GM21529 (cell line): Measurements from ENCODE around the gene MIX23.

Experiments used
- ATAC-seq: cut with Tn5 transposase; IDR thresholded peaks from one replicate; pipeline ENCODE4 v1.9.1; 2021; ENCODE audit not compliant: unreplicated experiment

MIX23 gene

GRCh38 chr3:122382888-122383666, at the start of gene MIX23:
Gene MIX23 (minus strand): TSS chr3:122383231. CDS start chr3:122383224, 7 bp downstream.
- peak; percentile 41 for ATAC-seq

DNA sequence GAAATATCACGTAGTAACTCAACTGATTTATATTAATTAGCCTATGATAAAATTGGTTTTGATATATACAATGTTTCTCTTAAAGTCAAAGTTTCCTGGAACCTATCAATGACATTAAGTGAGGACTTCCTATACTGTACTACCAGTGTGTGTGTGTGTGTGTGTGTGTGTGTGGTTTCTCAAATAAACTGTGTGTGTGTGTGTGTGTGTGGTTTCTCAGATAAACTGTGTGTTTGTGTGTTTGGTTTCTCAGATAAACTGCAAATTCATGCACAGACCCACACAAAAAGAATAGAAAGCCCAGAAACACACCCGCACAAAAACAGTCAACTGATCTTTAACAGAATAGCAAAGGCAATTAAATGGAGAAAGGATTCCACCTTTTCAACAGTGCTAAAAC, 47.3 kb upstream of the MIX23 start:
- ATAC-seq, result no peak

DNA sequence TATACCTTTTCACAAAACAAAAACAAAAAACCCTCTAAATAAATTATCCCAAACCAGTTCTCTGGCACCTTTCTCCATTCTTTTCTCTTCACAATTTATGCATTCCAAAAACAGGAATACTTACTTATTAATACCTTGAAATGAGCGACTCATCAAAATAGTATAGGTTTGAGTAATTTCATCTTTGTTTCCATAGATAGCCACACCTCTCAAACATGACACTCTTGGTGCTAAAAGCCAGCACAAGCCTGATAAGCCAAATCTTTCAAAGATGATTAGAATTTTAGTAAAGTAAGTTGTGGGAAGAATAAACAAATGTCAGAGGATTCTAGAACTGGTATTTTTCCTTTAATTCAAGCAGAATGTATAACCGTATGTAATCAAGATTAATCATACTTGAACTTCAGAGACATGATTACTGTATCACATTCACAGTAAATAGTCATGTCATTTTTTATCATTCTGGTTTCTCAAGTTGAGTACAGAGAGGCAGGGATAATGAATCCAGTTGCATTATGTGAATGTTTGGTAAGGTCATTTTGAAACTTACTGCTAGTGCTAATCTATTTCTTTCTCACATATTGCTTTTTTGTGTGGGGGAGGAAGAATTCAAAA, 44.9 kb upstream of the MIX23 start:
- no peak for ATAC-seq

DNA sequence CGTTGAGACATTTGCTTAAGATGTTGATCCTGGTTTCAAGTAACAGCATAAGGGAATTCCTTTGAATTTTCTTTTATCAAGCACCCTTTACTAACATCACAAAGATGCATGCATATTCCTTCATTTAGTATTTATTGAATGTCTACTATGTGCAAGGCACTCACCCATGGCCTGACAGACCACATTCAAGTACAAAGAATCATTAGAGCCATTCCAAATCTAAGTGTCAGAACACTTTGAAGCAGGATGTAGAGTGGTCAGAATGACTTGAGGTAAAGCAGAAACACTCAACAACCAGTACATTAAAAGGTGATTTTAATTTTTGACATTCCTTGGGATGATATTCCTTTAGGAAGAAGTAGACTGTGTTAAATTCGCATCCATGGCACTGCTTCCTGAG, 38.8 kb upstream of the MIX23 start:
- no peak for ATAC-seq

GRCh38 chr3:122421101-122421500, 38.1 kb upstream of the MIX23 start:
- no peak for ATAC-seq

GRCh38 chr3:122416966-122417365, 33.9 kb upstream of the MIX23 start:
- ATAC-seq, result no peak

- peak; percentile 81 for ATAC-seq
Observed at GRCh38 chr3:122415762-122416654, 33.0 kb upstream of the MIX23 start, which contains the start of gene WDR5B. Gene WDR5B (minus strand): TSS chr3:122416062. CDS start chr3:122415528, 534 bp downstream.

DNA sequence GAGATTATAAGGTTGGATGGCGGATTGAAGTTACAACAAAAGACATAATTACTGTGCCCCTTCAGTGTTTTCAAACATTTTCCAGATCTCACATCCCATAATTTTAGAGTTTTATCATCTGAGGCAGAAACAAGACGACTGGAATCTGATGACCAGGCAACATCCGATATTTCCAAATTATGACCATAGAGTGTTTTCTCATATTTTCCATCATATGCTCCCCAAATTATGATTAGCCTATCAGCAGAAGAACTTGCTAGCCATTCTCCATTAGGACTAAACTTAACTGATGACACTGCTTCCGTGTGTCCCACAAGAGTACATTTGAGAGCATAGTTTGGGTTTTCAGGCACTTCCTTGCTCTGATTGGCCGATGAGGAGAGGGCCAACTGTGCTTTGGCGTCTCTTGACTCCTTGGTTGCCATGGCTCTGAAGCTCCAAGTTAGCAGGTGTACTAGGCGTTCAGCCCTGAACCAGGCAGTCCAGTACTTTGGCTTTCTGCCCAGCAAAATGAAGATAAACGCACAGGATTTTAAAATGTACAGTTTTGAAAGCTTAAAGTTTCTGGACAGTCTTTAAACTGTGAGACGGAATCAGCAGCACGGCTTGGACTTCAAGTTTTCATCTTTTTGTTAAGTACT, 32.2 kb upstream of the MIX23 start:
- peak; percentile 64 for ATAC-seq

GRCh38 chr3:122414391-122414790, 31.4 kb upstream of the MIX23 start:
- no peak for ATAC-seq

- no peak for ATAC-seq
Observed at GRCh38 chr3:122410639-122411038, 27.6 kb upstream of the MIX23 start.

- no peak for ATAC-seq
Observed at GRCh38 chr3:122410111-122410510, 27.1 kb upstream of the MIX23 start.

DNA sequence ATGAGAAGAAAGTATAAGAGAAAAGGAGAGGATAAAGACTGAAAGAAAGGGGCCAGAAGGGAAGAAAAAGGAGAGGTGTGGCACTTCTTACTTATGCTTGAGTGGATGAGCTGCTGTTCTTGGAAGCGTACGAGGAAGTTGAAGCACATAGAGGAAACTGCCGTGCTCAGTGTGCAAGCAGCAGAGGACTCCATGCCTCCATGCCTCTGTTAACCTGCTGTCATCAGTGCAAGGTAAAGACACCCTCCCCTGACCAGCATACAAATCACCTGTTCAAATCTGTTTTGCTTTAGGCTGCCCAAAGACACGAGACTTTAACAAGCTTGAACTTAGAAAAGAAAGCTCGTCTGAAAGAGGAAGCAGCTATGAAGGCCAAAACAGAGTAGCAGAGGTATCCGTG, 26.4 kb upstream of the MIX23 start:
- ATAC-seq, result no peak

DNA sequence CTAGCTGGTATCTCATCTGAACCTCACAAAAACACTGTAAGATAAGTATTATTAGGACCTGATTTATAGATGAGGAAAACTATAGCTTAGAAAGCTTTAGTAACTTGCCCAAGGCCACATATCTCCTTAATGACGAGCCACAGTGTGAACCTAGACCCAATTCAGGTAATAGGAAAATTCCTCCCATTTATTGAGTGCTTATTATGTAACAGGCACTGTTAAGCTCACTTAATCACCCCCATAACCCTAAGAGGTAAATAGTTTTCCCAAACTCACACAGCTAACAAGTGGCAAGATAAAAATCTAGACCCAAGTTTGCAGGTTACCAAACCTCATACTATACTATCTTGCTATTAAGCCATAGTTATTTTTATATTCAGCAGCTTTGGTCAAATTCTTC, 24.9 kb upstream of the MIX23 start:
- no peak for ATAC-seq

GRCh38 chr3:122406198-122406597, 23.2 kb upstream of the MIX23 start:
- ATAC-seq, result peak; percentile 46

DNA sequence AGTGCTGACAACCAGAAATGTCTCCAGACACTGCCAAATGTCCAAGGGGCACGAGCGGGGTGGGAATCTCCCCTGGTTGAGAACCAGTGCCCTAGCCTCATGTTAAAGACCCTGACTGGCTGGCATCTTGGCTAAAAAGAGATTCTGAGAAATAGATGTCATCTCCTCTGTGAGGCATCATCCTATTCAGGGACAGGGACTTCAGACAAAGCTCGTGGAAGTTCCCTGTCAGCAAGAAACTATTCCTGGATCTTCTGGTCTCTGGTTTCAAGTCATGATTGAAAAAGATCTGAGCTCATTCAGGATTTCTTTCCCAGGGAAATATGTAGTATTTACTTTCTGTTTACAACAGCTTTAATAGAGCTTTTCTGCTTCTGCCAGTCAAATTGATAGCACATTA, 22.0 kb upstream of the MIX23 start:
- no peak for ATAC-seq

DNA sequence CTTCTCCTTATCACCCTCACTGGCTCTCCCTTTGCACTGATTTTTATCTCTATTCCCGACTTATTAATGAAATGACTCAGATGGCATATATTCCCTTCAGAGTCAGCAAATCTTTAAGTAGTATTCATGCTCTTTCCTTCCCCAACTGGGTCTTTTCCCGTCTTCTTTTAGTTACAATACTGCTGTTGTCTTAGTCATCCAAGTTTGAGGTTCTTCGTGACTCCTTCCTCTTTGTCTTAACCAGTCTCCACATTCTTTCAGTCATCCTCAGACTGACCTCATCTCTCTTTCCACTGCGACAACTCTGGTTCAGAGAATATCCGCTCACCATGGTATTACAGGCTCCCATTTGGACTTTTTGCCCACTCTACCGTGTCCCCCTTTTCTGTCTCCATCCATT, 20.5 kb upstream of the MIX23 start:
- no peak for ATAC-seq

DNA sequence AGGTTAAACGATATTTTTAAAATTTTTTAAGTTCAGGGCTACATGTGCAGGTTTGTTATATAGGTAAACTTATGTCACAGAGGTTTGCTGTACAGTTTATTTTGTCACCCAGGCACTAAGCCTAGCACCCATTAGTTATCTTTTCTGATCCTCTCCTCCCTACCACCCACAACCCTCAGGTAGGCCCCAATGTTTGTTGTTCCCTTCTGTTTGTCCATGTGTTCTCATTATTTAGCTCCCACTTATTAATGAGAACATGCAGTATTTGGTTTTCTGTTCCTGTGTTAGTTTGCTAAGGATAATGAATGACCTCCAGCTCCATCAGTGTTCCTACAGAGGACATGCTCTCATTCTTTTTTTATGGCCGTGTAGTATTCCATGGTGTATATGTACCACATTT, 15.9 kb upstream of the MIX23 start:
- no peak for ATAC-seq

DNA sequence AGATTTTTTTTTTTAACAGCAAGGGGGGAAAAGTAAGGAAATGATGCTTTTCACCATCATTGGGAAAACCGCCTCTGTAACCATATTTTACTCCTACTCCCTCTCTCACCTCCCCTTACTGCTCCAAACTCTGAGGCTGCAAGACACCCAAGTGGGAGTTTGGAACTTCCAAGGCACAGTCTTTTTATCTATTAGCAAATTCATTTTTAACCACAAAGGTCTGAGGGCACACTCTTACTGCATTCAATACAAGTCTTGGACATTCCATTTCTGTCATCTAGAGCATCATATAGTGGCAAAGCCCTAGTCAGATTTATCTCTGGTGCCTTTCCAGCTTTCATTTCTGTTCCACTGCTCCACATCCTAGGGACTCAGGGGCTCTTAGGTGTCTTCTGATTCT, 14.2 kb upstream of the MIX23 start:
- no peak for ATAC-seq

DNA sequence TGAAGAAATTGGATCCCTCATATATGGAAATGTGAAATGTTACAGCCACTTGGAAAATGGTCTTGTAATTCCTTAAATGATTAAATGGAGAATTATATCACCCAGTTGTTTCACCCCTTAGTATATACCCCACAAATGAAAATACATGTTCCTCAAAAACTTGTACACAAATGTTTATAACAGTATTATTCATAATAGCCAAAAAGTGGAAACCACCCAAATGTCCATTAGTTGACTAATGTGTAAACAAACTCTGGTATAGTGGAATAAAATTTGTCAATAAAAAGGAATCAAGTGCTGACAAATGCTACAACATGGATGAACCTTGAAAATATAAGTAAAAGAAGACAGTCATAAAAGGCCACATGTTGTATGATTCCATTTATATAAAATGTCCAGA, 13.5 kb upstream of the MIX23 start:
- ATAC-seq, result no peak

DNA sequence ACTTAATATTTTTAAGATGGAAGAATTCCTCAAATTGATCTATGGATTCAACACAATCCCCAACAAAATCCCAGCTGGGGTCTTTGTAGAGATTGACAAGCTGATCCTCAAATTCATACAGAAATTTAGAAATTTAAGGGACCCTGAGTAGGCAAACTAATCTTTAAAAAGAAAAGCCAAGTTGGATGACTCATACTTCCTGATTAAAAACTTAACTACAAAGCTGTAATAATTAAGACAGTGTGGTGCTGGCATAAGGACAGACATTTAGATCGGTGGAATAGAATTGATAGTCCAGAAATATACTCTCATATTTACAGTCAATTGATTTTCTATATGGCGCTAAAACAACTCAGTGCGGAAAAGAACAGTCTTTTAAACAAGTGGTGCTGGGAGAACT, 12.6 kb upstream of the MIX23 start:
- no peak for ATAC-seq

DNA sequence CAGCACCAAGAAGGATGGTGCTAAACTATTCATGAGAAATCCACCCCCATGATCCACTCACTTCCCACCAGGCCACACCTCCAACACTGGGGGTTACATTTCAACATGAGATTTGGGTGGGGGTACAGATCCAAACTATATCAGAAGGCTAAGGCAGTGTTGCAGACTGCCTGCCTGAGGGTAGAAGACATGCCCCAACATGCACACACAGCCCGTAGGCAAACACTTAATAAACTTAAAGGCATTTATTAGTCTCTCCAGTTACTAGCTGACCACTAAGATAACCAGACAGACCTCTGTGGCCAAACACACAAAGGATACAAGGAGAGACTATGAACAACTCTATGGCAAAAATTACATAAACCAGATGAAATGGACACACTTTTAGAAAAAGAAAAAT, 11.1 kb upstream of the MIX23 start:
- no peak for ATAC-seq
